Measurements from ENCODE around the gene DOCK9.

Gene DOCK9

GRCh38 chr13:98977568-98978265 is at the start of gene DOCK9:
DOCK9 (minus strand) TSS chr13:98978064; CDS start chr13:98977909, 155 bp downstream.
- DNase-seq, result no peak

GRCh38 chr13:99027260-99027659 is 49.4 kb upstream of the DOCK9 start:
- peak; percentile 36 for DNase-seq

GRCh38 chr13:99022941-99023340 is 45.1 kb upstream of the DOCK9 start:
- no peak for DNase-seq

- no peak for DNase-seq
Measured at GRCh38 chr13:99018418-99019180, 40.7 kb upstream of the DOCK9 start.

- DNase-seq, result no peak
Measured at GRCh38 chr13:99015606-99016490, 38.0 kb upstream of the DOCK9 start.

DNA sequence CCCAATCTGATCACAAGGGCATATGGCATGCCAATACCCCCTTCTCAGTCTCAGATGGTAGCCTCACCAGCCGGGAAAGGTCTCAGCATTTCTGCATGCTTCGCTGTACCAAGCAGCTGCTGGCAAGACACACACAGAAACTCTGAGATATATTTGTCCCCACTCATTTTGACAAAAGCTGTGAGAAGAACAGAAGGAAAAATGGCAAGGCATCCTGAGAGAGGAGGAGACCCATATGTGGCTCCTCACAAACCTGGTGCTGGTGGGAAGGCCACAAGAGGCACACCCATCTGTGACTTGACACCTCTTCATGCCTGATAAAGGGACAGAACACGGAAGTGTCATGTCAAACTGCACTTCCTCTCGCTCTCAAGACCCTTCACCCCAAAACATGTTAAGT is 36.7 kb upstream of the DOCK9 start:
- DNase-seq, result no peak

- no peak for DNase-seq
Measured at GRCh38 chr13:99013951-99014350, 36.1 kb upstream of the DOCK9 start.

GRCh38 chr13:99012539-99012938 is 34.7 kb upstream of the DOCK9 start:
- DNase-seq, result no peak

DNA sequence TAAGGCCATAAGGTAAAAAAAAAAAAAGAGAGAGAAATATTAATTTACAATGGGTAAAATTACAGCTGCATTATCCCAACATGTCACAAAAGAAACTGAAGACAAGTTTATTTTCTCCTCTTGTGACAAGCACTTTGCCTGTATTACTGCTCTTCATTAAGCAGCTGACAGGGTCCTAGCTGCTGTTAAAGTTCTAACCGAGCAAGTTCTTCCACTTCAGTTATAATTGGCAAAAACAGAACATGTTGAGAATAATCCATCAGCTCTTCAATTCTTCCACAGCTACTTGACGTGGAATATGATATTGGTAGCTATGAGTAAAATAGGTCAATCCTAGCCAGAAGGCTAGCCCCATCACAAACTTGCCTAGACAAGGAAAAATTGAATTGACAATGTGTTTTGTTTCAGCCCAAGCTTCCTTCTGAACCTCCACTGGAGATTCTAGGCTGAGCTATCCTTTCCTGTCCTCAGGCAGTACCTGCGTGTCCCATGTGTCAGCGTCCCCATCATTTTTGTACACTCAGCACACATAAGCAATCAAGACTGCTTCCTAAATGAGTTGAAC is 32.2 kb upstream of the DOCK9 start:
- DNase-seq, result no peak

DNA sequence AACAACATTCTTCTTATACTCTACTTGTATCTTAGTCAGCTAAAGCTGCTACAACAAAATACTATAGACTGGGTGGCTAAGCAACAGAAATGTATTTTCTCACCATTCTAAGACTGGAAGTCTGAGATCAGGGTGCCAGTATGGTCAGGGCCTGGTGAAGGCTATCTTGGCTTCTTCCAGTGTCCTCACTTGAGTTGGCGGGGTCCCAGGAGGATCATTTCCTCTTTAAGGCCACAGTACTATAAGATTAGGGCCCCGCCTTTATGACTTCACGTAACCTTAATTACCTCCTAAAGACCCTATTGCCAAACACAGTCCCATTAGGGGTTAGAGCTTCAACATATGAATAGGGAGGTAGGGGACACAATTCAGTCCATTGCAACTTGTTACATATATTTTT is 30.7 kb upstream of the DOCK9 start:
- DNase-seq, result no peak

DNA sequence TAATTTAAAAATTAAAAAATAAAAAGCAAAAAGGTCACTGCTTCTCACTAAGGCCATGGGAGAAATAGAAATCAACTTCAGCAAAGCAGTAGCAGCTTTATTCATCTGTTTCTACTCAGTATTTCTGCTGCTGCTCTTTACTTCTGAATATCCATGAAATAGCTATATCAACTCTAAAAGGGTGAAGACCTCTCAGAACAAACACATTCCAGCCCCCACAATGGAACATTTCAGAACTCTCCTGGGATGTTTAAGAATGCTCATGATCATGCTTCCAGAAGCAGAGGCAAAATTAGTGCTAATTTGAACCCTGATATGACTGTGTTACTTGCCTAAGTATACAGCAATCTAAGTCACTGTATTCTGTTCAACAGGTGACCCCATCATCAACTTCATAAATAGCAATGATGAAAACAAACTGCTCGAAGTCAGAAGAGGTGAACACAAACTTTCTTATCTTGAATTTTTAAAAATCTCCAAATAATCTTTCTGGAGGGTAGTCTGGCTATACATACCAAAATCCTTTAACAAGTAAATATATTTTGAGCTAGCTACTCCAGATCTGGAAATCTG is 29.6 kb upstream of the DOCK9 start:
- no peak for DNase-seq

DNA sequence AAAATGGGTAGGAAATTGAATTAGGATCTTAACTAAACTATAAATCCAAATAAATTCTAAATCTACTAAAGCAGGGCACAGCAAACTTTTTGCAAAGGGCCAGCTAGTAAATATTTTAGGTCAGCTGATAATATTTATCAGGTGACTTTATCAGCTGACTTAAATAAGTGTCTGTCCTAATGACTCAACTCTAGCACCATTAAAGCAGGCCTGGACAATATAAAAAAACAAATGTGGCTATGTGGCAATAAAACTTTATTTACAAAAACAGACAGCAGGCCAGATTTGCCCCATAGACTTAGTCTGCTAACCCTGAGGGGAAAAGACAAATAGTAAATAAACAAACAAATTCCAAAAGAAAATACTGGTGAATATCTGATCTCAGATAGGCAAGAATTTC is 27.7 kb upstream of the DOCK9 start:
- DNase-seq, result no peak

- no peak for DNase-seq
Measured at GRCh38 chr13:99004978-99005377, 27.1 kb upstream of the DOCK9 start.

- DNase-seq, result no peak
Measured at GRCh38 chr13:99003851-99004471, 26.1 kb upstream of the DOCK9 start.

DNA sequence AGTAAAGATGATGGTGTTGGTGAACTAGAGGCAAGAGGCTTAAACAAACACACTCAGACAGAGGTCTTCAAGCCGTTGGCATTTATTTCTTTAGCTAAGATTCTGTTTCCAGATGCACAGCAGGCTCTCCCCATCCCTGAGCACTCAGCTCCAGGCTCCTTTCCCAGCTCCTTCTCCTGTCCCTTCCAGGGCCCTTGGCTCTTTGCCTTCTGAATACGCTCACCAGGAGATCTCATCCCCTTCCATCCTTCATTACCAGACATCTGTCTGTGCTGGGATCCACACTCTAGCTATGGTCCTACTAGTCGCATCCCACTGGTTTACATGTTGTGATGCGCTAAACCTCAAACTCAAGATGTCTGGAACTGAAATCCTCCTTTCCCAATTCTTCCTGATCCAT is 25.3 kb upstream of the DOCK9 start:
- no peak for DNase-seq

GRCh38 chr13:99002172-99002710 is 24.4 kb upstream of the DOCK9 start:
- DNase-seq, result no peak

DNA sequence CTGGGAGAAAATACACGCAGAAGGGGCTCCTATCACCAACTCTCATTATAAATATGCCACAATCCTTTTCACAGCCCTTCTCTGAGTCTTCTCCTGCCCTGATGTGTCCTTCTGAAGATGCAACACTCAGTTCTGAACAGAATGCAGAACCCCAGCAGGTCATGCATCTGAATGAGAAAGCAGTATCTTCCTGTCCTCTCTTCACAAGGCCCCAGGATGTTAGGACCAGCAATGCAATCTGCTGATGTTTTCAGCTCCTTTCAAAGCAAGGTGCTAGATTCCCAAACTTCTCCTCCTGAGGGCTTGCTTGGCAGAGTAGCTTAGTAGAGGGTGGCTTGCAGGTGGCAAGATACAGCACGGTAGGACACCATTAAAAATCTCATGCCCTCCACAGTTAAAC is 22.3 kb upstream of the DOCK9 start:
- no peak for DNase-seq

GRCh38 chr13:98999639-98999952 is 21.7 kb upstream of the DOCK9 start:
- no peak for DNase-seq

- DNase-seq, result peak; percentile 20
Measured at GRCh38 chr13:98998831-98999638, 21.2 kb upstream of the DOCK9 start.

- DNase-seq, result no peak
Measured at GRCh38 chr13:98997738-98998641, 20.1 kb upstream of the DOCK9 start.

Measured in activated naive CD4-positive, alpha-beta T cell treated with Interleukin-2 at 50 U/mL for 16 hours (primary cell).